ENCODE data around the gene CLBA1.
"Not testable (repeated sequence)": the region's sequence is repeated elsewhere in the genome, so short reads cannot be mapped to it uniquely, and the experiment has no call there.

The CLBA1 gene

DNA sequence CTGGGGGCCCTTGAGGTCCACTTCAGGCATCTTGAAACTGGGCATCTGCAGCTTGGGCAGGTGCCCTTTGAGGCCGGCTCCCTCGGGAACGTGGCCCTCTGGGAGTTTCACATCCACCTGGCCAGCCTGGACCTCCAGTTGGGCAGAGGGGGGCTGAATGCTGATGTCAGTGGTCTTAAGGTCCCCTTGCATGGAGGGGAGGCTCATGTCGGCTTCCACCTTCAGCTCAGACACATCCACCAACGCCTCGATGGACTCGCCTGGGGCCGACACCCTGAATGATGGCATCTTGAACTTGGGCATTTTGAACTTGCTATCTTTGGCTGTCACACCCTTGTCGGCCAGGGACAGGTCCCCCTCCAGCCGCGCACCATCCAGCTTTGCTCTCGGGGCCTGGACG lies 38.4 kb upstream of the CLBA1 start:
- H3K9me3 ChIP-seq (ENCODE audit: insufficient read depth, low read length); H3K4me3 ChIP-seq (ENCODE audit: insufficient read length, low read depth); H3K27me3 ChIP-seq (ENCODE audit: insufficient read depth, insufficient read length); DNase-seq (ENCODE audit: low read depth, low spot score); H3K9ac ChIP-seq (ENCODE audit: insufficient read length, low read depth); H3K36me3 ChIP-seq (ENCODE audit: insufficient read depth, insufficient read length, low read length); H3K4me1 ChIP-seq (ENCODE audit: insufficient read depth, insufficient read length): not testable (repeated sequence)

DNA sequence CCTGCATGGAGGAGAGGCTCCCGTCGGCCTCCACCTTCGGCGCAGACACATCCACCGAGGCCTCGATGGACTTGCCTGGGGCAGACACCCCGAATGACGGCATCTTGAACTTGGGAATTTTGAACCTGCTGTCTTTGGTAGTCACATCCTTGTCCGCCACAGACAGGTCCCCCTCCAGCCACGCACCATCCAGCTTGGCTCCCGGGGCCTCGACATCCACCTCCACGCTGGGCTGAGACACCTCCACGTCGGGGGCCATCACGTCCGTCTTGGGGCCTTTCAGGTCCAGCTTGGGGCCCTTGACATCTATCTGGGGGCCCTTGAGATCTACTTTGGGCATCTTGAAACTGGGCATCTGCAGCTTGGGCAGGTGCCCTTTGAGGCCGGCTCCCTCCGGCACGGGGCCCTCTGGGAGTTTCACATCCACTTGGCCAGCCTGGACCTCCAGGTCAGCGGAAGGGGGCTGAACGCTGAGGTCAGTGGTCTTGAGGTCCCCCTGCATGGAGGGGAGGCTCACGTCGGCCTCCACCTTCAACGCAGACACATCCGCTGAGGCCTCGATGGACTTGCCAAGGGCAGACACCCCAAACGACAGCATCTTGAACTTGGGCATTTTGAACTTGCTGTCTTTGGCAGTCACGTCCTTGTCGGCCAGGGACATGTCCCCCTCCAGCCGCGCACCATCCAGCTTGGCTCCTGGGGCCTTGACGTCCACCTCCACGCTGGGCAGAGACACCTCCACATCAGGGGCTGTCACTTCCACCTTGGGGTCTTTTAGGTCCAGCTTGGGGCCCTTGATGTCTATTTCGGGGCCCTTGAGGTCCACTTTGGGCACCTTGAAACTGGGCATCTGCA lies 37.5 kb upstream of the CLBA1 start:
- not testable (repeated sequence) for H3K36me3 ChIP-seq (ENCODE audit: insufficient read depth, insufficient read length, low read length); H3K4me3 ChIP-seq (ENCODE audit: insufficient read length, low read depth); DNase-seq (ENCODE audit: low read depth, low spot score); H3K9ac ChIP-seq (ENCODE audit: insufficient read length, low read depth); H3K4me1 ChIP-seq (ENCODE audit: insufficient read depth, insufficient read length); H3K9me3 ChIP-seq (ENCODE audit: insufficient read depth, low read length); H3K27me3 ChIP-seq (ENCODE audit: insufficient read depth, insufficient read length)

- Histone ChIP-seq H3K4me3 (ENCODE audit: insufficient read length, low read depth) (no peak overlapping the region), H3K9ac (ENCODE audit: insufficient read length, low read depth) (no peak overlapping the region), H3K36me3 (ENCODE audit: insufficient read depth, insufficient read length, low read length) (peaks cover 8% of the 10 kb centered on the region), H3K4me1 (ENCODE audit: insufficient read depth, insufficient read length) (no peaks in the 10 kb centered on the region), H3K9me3 (ENCODE audit: insufficient read depth, low read length) (no peaks in the 10 kb centered on the region), H3K27me3 (ENCODE audit: insufficient read depth, insufficient read length) (no peaks in the 10 kb centered on the region)
- no peak for DNase-seq (ENCODE audit: low read depth, low spot score)
- no peak for TF ChIP-seq ZNF274 (IDR thresholded peaks at IDR 0.05; ENCODE audit: low read depth, low read length)
- TF ChIP-seq SUZ12 (IDR thresholded peaks at IDR 0.05; ENCODE audit: extremely low read depth, insufficient read depth, insufficient read length), result no peak
- no peak for TF ChIP-seq YY1 (IDR thresholded peaks at IDR 0.05; ENCODE audit: insufficient read depth, insufficient read length)
Observed at GRCh38 chr14:104948736-104949031, 36.9 kb upstream of the CLBA1 start.

- H3K4me1 ChIP-seq (ENCODE audit: insufficient read depth, insufficient read length); DNase-seq (ENCODE audit: low read depth, low spot score); H3K4me3 ChIP-seq (ENCODE audit: insufficient read length, low read depth); H3K9me3 ChIP-seq (ENCODE audit: insufficient read depth, low read length); H3K27me3 ChIP-seq (ENCODE audit: insufficient read depth, insufficient read length); H3K9ac ChIP-seq (ENCODE audit: insufficient read length, low read depth): not testable (repeated sequence)
- H3K36me3 ChIP-seq (ENCODE audit: insufficient read depth, insufficient read length, low read length), result peaks cover 13% of the 10 kb centered on the region
Observed at GRCh38 chr14:104949406-104949955, 36.1 kb upstream of the CLBA1 start.

- Histone ChIP-seq H3K27me3 (ENCODE audit: insufficient read depth, insufficient read length) (no peaks in the 10 kb centered on the region), H3K9me3 (ENCODE audit: insufficient read depth, low read length) (no peaks in the 10 kb centered on the region), H3K4me1 (ENCODE audit: insufficient read depth, insufficient read length) (no peaks in the 10 kb centered on the region), H3K36me3 (ENCODE audit: insufficient read depth, insufficient read length, low read length) (peaks cover 19% of the 10 kb centered on the region), H3K4me3 (ENCODE audit: insufficient read length, low read depth) (no peak overlapping the region), H3K9ac (ENCODE audit: insufficient read length, low read depth) (no peak overlapping the region)
- no peak for DNase-seq (ENCODE audit: low read depth, low spot score)
- TF ChIP-seq ZNF274 (IDR thresholded peaks at IDR 0.05; ENCODE audit: low read depth, low read length), result no peak
- TF ChIP-seq SUZ12 (IDR thresholded peaks at IDR 0.05; ENCODE audit: extremely low read depth, insufficient read depth, insufficient read length), result no peak
- no peak for TF ChIP-seq YY1 (IDR thresholded peaks at IDR 0.05; ENCODE audit: insufficient read depth, insufficient read length)
Observed at GRCh38 chr14:104950021-104950420, 35.6 kb upstream of the CLBA1 start.

DNA sequence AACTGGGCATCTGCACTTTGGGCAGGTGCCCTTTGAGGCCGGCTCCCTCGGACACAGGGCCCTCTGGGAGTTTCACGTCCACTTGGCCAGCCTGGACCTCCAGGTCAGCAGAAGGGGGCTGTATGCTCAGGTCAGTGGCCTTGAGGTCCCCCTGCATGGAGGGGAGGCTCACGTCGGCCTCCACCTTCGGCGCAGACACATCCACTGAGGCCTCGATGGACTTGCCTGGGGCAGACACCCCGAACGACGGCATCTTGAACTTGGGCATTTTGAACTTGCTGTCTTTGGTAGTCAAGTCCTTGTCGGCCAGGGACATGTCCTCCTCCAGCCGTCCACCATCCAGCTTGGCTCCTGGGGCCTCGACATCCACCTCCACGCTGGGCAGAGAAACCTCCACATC lies 34.9 kb upstream of the CLBA1 start:
- not testable (repeated sequence) for H3K9me3 ChIP-seq (ENCODE audit: insufficient read depth, low read length); H3K4me1 ChIP-seq (ENCODE audit: insufficient read depth, insufficient read length); DNase-seq (ENCODE audit: low read depth, low spot score); H3K27me3 ChIP-seq (ENCODE audit: insufficient read depth, insufficient read length); H3K9ac ChIP-seq (ENCODE audit: insufficient read length, low read depth); H3K4me3 ChIP-seq (ENCODE audit: insufficient read length, low read depth)
- peaks cover 26% of the 10 kb centered on the region for H3K36me3 ChIP-seq (ENCODE audit: insufficient read depth, insufficient read length, low read length)

- H3K27me3 ChIP-seq (ENCODE audit: insufficient read depth, insufficient read length); H3K4me1 ChIP-seq (ENCODE audit: insufficient read depth, insufficient read length); DNase-seq (ENCODE audit: low read depth, low spot score); H3K9me3 ChIP-seq (ENCODE audit: insufficient read depth, low read length); H3K4me3 ChIP-seq (ENCODE audit: insufficient read length, low read depth); H3K9ac ChIP-seq (ENCODE audit: insufficient read length, low read depth): not testable (repeated sequence)
- peaks cover 39% of the 10 kb centered on the region for H3K36me3 ChIP-seq (ENCODE audit: insufficient read depth, insufficient read length, low read length)
Observed at GRCh38 chr14:104951863-104952657, 33.5 kb upstream of the CLBA1 start.

GRCh38 chr14:104953097-104953496 lies 32.5 kb upstream of the CLBA1 start:
- H3K4me1 ChIP-seq (ENCODE audit: insufficient read depth, insufficient read length), result no peaks in the 10 kb centered on the region
- TF ChIP-seq YY1 (IDR thresholded peaks at IDR 0.05; ENCODE audit: insufficient read depth, insufficient read length) (no peak), SUZ12 (IDR thresholded peaks at IDR 0.05; ENCODE audit: extremely low read depth, insufficient read depth, insufficient read length) (no peak), ZNF274 (IDR thresholded peaks at IDR 0.05; ENCODE audit: low read depth, low read length) (no peak)
- H3K36me3 ChIP-seq (ENCODE audit: insufficient read depth, insufficient read length, low read length), result peaks cover 44% of the 10 kb centered on the region
- H3K27me3 ChIP-seq (ENCODE audit: insufficient read depth, insufficient read length), result no peaks in the 10 kb centered on the region
- no peak overlapping the region for H3K9ac ChIP-seq (ENCODE audit: insufficient read length, low read depth)
- DNase-seq (ENCODE audit: low read depth, low spot score), result no peak
- no peak overlapping the region for H3K4me3 ChIP-seq (ENCODE audit: insufficient read length, low read depth)
- H3K9me3 ChIP-seq (ENCODE audit: insufficient read depth, low read length), result no peaks in the 10 kb centered on the region

All from NT2/D1 (cell line).